Sigmoid colon (tissue), 7 donors: Measurements from ENCODE around the gene CNTN2. TPM values are rescaled to one million over a fixed set of nuclear protein-coding genes. Genes with fewer than 3 reads are reported as not detected.

Source experiments
- DNase-seq: peaks from one replicate; pipeline ENCODE4 v3.0.0-alpha.2; 2019
- H3K27ac ChIP-seq, 4 donors: fragments of 200-600 bp; sonication (generic); one replicate each; pipeline ENCODE4 v1.5.1; 2016 to 2019; ENCODE audit warnings: mild to moderate bottlenecking in 1 of 4
- H3K27me3 ChIP-seq, 3 donors: fragments of 200-600 bp; sonication (generic); one replicate each; pipeline ENCODE4 v1.5.1; 2019; ENCODE audit warnings: mild to moderate bottlenecking in 1 of 3
- H3K36me3 ChIP-seq, 4 donors: fragments of 200-600 bp; sonication (generic); one replicate each; pipeline ENCODE4 v1.5.1; 2016 to 2019
- H3K4me1 ChIP-seq, 4 donors: fragments of 200-600 bp; sonication (generic); one replicate each; pipeline ENCODE4 v1.5.1; 2017 to 2019
- H3K4me3 ChIP-seq, 4 donors: fragments of 200-600 bp; sonication (generic); one replicate each; pipeline ENCODE4 v1.5.1; 2017 to 2019; ENCODE audit warnings: mild to moderate bottlenecking in 2 of 4, moderate library complexity in 1 of 4
- H3K9me3 ChIP-seq, 4 donors: fragments of 200-600 bp in 3 of 4; sonication (generic) in 3 of 4; one replicate each; pipeline versions ENCODE4 v1.5.1 to v1.6.1; 2013 to 2019
- EP300 ChIP-seq, 4 donors: sonication (generic); formaldehyde crosslinking; IDR thresholded peaks; one replicate each; pipeline ENCODE4 v1.6.1; 2017; ENCODE audit warnings: antibody characterized with exemption in 4 of 4
- POLR2A ChIP-seq, 2 donors: fragments of 450-650 bp; IDR thresholded peaks; one replicate each; pipeline ENCODE4 v1.6.1; 2016; ENCODE audit warnings: antibody characterized with exemption in 2 of 2, mild to moderate bottlenecking in 2 of 2, moderate library complexity in 2 of 2
- POLR2AphosphoS5 ChIP-seq, 4 donors: sonication (generic); formaldehyde crosslinking; IDR thresholded peaks; one replicate each; pipeline ENCODE4 v1.6.1; 2017; ENCODE audit warnings: antibody characterized with exemption in 4 of 4
- WGBS, 2 donors: extraction: QIAGEN DNeasy Blood & Tissue Kit; methylation state at CpG; one replicate each; pipeline ENCODE4 v1.1.7; 2013; 5-methylcytosine and 5-hydroxymethylcytosine counted together
- intact Hi-C: fragments of 100-400 bp; cut with DNase I; formaldehyde crosslinking; loops from one replicate; pipeline ENCODE4 v1.15.1; 2023
- polyA plus RNA-seq, 3 donors: library from polyadenylated mRNA; stranded (reverse); fragments of 200-250 nt; gene quantifications; one replicate each; pipeline ENCODE4 v1.2.3, GENCODE V29; 2013
- total RNA-seq, 4 donors: library from RNA; depleted of rRNA; stranded (reverse); fragments of >200 nt; gene quantifications; one replicate each; pipeline ENCODE4 v1.1.0, GENCODE V29; 2016
- TF ChIP-seq, protein P1 (sequence below), 4 experiments: fragments of 450-650 bp in 3 of 4; fragments of 200-600 bp in 1 of 4; IDR thresholded peaks; one replicate each; pipeline ENCODE4 v1.5.1; 2016 to 2019; ENCODE audit warnings: antibody characterized with exemption in 4 of 4, mild to moderate bottlenecking in 3 of 4, moderate library complexity in 2 of 4
- donor health status: healthy with polysubstance abuse.
- donor health status: Bipolar disorder and iron deficiency.
- donor health status: healthy.

CNTN2 gene
- total and polyA plus RNA-seq, 7 donors, result 0.46 to 4.4 (median 2.2) TPM; not detected in 1

DNA sequence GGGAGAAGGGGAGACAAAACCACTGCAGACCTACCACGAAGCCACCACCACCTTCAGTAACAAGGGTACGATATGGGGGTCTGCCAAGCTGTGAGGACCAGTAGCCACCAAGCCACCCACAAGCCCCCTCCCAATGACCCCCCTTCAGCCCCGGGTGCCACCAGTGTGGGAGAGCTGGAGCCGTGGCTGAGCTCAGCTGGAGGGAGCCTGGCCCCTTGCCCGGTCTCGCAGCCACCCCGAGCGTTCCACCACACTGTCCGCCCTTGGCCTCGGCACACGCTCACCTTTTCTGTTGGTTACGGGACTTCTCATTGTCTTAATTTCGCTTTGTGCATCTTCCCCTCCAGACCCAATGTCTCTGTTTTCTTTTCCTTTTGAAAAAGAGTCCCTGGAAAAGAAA is 26.4 kb upstream of the CNTN2 start:
- H3K36me3 ChIP-seq, result peaks cover 0 to 14% (median 0%) of the 10 kb centered on the region in 4 donors
- no peaks in the 10 kb centered on the region for H3K27me3 ChIP-seq
- H3K9me3 ChIP-seq, result no peaks in the 10 kb centered on the region
- TF ChIP-seq EP300 (IDR thresholded peaks at IDR 0.05) (no peak), POLR2AphosphoS5 (IDR thresholded peaks at IDR 0.05) (no peak), POLR2A (IDR thresholded peaks at IDR 0.05) (no peak)
- TF ChIP-seq, protein P1, sequence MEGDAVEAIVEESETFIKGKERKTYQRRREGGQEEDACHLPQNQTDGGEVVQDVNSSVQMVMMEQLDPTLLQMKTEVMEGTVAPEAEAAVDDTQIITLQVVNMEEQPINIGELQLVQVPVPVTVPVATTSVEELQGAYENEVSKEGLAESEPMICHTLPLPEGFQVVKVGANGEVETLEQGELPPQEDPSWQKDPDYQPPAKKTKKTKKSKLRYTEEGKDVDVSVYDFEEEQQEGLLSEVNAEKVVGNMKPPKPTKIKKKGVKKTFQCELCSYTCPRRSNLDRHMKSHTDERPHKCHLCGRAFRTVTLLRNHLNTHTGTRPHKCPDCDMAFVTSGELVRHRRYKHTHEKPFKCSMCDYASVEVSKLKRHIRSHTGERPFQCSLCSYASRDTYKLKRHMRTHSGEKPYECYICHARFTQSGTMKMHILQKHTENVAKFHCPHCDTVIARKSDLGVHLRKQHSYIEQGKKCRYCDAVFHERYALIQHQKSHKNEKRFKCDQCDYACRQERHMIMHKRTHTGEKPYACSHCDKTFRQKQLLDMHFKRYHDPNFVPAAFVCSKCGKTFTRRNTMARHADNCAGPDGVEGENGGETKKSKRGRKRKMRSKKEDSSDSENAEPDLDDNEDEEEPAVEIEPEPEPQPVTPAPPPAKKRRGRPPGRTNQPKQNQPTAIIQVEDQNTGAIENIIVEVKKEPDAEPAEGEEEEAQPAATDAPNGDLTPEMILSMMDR (IDR thresholded peaks at IDR 0.05), result no peak
- no peak overlapping the region for H3K27ac ChIP-seq
- intact Hi-C loops, result no loop called here
- H3K4me1 ChIP-seq, result peaks cover 0 to 14% (median 8%) of the 10 kb centered on the region in 4 donors
- DNase-seq, result no peak
- H3K4me3 ChIP-seq, result no peak overlapping the region
- WGBS, 2 donors, result 92% methylated on average over 13 of the region's 13 CpGs

GRCh38 chr1:205017001-205017400 is 26.0 kb upstream of the CNTN2 start:
- Histone ChIP-seq H3K9me3 (no peaks in the 10 kb centered on the region), H3K4me1 (peaks cover 0 to 14% (median 8%) of the 10 kb centered on the region in 4 donors), H3K27me3 (no peaks in the 10 kb centered on the region), H3K36me3 (peaks cover 0 to 14% (median 0%) of the 10 kb centered on the region in 4 donors), H3K27ac (no peak overlapping the region), H3K4me3 (no peak overlapping the region)
- TF ChIP-seq POLR2AphosphoS5 (IDR thresholded peaks at IDR 0.05) (no peak), EP300 (IDR thresholded peaks at IDR 0.05) (no peak), POLR2A (IDR thresholded peaks at IDR 0.05) (no peak)
- TF ChIP-seq, protein P1 (IDR thresholded peaks at IDR 0.05), result no peak
- DNase-seq, result no peak
- whole genome bisulfite sequencing, 2 donors, result 89% methylated on average over 6 of the region's 6 CpGs
- intact Hi-C loops, result no loop called here

DNA sequence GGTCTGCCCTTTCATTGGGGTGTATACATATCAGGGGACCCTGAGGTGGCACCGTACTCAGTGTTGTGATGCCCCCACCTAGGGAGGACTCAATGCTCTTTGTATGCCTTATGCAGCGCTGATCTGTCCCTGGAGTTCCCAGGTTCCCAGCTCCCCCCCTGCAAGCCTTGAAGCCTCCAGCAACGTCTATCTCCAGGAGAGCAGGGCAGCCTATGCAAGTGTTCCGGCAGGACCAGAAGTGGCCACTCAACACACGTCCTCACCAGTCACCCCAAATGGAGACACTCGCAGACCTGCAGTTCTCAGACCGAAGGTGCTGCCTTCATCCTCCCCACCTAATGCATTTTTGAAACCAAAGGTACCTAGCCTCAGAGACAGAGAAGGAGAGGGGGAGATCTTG is 25.2 kb upstream of the CNTN2 start:
- TF ChIP-seq POLR2A (IDR thresholded peaks at IDR 0.05) (no peak), EP300 (IDR thresholded peaks at IDR 0.05) (no peak), POLR2AphosphoS5 (IDR thresholded peaks at IDR 0.05) (no peak)
- TF ChIP-seq, protein P1 (IDR thresholded peaks at IDR 0.05), result no peak
- H3K36me3 ChIP-seq, result peaks cover 0 to 14% (median 0%) of the 10 kb centered on the region in 4 donors
- no peaks in the 10 kb centered on the region for H3K27me3 ChIP-seq
- H3K27ac ChIP-seq, result no peak overlapping the region
- no peak overlapping the region for H3K4me3 ChIP-seq
- 91 to 92% methylated on average over 7 of the region's 7 CpGs for WGBS, 2 donors
- DNase-seq, result no peak
- intact Hi-C loops, result no loop called here
- no peaks in the 10 kb centered on the region for H3K9me3 ChIP-seq
- peaks cover 0 to 14% (median 8%) of the 10 kb centered on the region in 4 donors for H3K4me1 ChIP-seq

DNA sequence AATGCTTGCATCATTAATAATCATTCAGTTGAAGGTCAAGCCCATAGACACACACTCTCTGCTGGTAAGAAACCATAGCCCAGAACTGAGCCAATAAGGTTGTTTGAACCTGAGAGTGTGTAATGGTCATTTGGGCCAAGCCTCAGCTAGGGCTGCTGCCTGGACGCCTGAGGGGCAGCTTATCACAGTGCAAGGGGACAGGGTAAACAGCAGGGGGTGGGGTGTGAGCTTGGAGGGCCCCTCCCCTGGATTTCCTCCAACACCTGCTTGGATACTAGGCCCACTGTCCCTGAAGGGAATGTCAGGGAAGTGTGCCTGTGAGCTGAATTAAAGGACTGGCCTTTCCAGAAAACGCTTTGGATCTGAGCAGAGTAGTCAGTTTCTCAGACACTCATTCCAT is 24.6 kb upstream of the CNTN2 start:
- 51 to 81% methylated on average over 2 of the region's 2 CpGs for WGBS, 2 donors
- DNase-seq, result no peak
- Histone ChIP-seq H3K4me3 (no peak overlapping the region), H3K4me1 (peaks cover 0 to 11% (median 8%) of the 10 kb centered on the region in 4 donors), H3K9me3 (no peaks in the 10 kb centered on the region), H3K27me3 (no peaks in the 10 kb centered on the region), H3K36me3 (peaks cover 0 to 14% (median 0%) of the 10 kb centered on the region in 4 donors), H3K27ac (no peak overlapping the region)
- intact Hi-C loops, result no loop called here
- TF ChIP-seq POLR2AphosphoS5 (IDR thresholded peaks at IDR 0.05) (no peak), EP300 (IDR thresholded peaks at IDR 0.05) (no peak), POLR2A (IDR thresholded peaks at IDR 0.05) (no peak)
- TF ChIP-seq, protein P1 (IDR thresholded peaks at IDR 0.05), result no peak

GRCh38 chr1:205020466-205020865 is 22.5 kb upstream of the CNTN2 start:
- TF ChIP-seq POLR2A (IDR thresholded peaks at IDR 0.05), result no peak
- TF ChIP-seq EP300 (IDR thresholded peaks at IDR 0.05), result no peak
- TF ChIP-seq, protein P1 (IDR thresholded peaks at IDR 0.05), result no peak
- no peak for TF ChIP-seq POLR2AphosphoS5 (IDR thresholded peaks at IDR 0.05)
- DNase-seq, result no peak
- no peak overlapping the region for H3K27ac ChIP-seq
- WGBS, 2 donors, result 80 to 91% methylated on average over 9 of the region's 9 CpGs
- no peak overlapping the region for H3K4me3 ChIP-seq
- H3K9me3 ChIP-seq, result no peaks in the 10 kb centered on the region
- intact Hi-C loops, result no loop called here
- H3K27me3 ChIP-seq, result no peaks in the 10 kb centered on the region
- no peaks in the 10 kb centered on the region for H3K4me1 ChIP-seq
- H3K36me3 ChIP-seq, result peaks cover 0 to 14% (median 0%) of the 10 kb centered on the region in 4 donors
